Measurements from ENCODE around the gene PFN3.
"Not testable (repeated sequence)": the region's sequence is repeated elsewhere in the genome, so short reads cannot be mapped to it uniquely, and the experiment has no call there.

PFN3 gene

DNA sequence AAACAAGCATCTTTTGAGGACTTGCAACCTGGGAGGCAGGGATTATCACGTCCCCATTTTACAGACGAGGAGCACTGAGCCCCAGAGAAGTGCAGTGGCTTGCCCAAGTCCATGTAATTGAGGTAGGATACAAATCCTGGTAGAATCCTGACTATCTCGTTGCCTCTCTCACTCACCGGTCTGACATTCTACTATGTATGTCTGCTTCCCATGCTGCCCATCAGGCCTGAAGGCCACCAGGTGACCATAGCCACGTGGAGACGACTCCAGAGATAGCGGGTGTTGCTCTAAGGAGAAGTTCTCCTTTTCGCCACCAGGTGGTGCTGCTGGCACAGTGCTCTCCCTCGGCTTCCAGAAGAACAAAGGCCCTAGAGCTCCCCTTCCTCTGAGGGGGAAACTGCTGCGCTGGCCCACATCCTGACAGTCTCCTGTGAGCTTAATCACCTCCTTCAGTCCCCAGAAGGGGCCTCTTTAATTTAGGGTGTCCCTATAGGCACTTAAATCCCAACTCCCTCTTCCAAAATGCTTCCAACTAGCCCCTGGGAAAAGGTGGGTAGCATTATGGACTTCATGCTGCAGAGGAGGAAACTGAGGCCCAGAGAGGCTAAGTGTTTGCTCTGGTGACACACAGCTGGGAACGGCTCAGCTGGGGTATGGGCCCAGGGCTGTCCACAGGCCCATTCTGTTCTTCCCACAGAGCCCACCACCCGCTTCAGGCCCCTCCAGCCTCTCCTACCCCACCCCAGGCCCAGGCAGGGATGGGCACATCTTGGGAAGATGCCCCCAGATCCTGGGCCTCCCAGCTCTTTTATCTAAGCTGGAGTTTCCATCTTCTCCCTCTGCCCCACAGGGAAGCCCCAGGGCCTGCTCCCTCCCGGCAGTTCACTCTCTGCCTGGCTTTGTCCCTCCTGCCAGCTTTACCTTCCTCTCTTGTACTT, 9.8 kb downstream of the PFN3 start:
- DNase-seq: peak; percentile 92

DNA sequence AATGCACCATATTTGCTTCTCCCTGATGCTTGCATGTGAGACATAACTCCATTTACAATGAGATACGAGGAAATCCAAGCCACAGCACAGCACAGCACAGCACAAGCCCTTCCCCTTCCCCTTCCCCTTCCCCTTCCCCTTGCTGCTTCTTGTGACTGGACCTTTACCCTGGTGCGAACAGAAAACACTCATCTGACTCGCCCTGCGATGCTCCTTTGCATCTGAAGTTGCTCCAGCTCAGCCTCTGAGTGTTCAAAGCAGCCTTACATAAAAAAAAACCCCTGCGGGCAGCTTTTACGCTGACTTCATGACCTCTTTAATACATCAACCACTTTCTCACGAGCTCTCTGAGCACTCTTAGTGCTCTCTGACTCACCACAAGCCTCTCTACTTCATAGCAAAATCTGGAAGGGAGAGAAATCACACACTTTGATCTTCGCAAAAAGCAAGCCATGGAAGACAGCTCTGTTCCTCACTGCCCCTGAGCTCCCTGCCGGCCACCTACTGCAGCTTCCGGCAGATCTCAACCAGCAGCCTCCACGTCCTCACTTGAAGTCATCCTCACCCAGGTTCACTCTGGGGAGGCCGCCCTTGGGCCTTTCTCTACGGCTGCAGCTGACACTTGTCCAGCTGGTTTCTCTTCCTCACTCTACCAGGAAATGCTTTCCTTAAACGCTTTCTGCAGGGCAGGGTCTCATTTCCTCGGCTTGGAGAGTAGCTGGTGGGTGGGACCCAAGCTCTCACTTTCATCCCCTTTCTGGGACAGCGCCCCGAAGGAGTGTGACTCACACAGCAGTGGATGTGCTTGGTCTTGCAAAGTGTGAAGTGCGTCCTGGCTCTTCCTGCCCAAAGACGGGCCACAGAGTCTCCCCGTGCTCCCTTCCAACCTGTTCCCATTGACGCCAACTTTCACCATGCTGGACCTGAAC, 11.0 kb downstream of the PFN3 start:
- peak; percentile 62 for DNase-seq

DNA sequence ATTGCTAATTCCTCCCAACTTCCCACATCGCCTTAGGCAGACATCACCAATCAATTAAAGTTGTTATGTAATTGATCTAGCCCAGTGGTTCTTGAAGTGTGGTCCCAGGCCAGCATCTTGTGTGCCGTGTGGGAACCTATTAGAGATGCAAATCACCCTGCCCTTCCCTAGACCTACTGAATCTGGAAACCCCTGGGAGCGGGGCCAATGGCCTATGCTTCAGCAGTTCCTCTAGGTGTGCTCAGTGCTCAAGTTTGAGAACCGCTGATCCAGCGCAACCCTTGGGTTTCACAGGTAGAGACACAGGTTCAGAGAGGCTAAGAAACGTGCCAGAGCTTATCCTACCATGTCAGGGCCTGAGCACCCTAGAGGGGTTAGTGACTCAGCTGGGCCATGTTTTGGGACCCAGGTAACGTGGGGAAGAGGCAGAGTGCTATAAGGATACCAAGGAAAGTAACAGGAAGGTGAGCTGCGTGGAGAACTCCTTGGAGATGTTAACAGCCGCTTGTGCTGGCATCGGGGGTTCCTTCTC, 11.9 kb downstream of the PFN3 start:
- DNase-seq: no peak

DNA sequence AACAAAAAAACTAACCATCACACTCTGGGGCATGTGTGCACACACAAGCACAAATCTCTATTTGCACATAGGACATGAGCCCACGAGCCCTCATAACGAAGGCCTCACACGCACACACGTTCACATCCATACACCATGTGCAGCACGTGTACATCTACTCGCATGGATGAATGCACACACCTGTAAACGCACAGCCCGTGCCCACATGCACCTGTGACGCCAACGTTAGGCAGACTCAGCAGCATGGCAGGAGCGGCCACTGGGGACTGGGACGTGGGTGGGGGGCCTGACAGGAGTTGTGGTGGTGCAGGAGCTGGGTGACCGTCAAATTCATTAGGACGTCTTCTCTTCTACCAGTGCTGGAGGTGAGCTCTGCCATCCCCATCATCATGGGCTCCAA, 13.1 kb downstream of the PFN3 start:
- DNase-seq: no peak

DNA sequence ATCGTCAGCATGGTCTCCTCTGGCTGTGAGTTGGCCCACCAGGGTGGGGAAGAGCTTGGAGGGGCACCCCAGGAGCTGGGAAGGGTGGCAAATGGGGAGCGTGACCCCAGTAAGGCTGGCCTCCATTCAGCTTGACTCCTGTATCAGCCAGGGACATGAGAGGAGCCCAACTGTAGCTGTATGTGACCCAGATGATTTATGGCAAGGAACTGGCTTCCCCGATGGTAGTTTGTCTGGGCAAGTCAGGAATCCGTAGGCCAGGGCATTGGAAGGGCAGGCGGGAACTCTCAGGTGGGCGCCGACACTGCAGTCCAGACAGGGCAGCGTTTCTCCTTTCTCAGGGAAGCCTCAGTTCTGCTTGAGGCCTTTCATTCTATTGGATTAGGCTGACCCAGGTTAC, 13.9 kb downstream of the PFN3 start:
- DNase-seq: no peak

DNA sequence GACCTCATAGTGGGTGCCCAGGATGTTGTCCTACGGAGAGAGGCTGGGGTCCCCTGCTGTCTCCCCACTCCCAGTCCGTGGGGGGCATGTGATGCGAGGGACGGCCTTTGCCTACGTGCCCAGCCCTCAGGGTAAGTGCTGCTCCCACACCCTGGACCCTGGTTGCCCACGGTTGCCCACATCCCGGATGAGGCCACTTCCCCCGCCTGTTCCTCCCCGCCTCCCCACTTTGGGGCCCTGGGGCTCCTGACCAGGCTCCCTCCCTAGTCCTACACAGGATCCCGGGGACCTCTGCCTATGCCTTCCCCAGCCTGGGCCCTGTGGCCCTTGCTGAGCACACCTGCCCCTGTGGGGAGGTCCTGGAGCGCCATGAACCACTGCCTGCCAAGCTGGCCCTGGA, 14.7 kb downstream of the PFN3 start:
- no peak for DNase-seq

DNA sequence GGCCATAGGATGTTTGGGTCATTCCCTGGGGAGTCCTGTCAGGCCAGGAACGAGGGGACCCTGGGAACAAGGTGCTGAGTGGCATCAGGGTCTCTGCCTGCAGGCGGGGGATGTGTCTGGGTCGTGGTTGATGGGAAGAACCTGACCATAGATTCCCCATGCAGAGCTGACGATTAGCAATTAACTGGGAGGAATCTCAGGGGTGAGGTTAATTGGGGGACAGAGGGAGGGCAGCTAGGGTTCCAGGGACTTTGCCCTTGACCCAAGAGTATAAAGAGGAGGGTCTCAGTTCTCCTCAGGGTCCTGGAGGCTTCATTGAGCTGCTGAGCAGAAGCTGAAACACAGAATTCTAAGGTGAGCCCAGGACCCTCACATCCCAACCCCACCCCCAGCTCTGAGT, 16.3 kb downstream of the PFN3 start, which contains the start of gene SLC34A1:
SLC34A1 (plus strand) TSS at position 301 of the 400 bp plus-strand sequence. CDS start 1,308 bp downstream, outside the sequence.
- DNase-seq: no peak

DNA sequence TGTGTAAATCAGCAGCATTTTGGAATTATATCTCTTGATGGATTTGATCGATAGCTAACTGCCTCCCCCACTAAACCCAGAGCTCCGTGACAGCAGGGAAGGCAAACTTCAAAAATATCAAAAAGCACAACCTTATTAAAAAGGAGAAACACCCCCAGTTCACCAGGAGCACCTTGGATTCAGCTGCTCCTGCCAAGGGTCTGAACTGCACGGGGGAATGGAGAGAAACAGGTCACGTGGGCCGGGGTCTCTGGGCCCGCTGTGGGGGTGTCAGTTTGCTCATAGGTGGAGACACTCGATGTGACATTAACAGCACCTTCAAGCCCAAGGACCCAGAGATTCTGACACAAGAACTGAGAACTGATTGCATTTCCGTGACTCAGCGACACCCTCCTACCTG, 17.3 kb downstream of the PFN3 start:
- no peak for DNase-seq

DNA sequence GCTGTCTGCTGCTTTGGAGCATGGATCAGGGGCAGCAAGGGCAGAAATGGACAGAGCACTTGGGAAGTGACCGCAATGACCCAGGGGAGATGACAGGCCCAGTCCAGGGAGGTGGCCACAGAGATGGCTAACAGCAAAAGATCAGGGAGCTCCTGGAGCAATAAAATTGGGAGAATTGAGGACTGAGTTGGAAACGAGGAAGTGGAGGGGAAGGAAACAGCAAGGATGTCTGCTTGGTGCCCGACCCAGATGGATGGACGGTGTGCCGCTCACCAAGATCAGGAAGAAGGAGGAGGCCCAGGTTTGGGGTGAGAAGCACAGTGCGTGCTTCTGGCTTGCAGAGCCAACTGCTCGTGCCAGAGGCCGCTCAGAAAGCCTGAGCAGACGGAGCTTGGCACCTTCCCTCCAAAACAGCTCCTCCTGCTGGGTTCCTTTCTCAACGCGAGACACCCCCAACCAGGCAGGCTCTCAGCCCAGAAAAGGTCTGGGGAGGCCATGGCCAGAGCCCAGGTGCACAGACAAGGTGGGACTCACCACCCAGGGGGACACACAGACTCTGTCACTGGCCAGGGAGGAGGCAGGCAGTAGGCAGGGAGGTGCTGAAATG, 17.9 kb downstream of the PFN3 start:
- DNase-seq: peak; percentile 45

DNA sequence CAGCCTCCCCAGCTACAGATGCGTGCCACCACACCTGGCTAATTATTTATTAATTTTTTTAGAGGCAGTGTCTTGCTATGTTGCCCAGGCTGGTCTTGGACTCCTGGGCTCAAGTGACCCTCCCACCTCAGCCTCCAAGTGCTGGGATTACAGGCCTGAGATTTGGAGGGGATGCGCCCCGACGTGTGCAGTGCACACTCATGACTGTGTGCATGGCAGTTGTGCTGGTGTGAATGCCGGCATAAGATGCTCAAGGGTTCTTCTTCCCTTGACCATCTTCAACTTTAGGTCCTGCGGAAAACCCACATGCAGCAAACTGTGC, 19.7 kb downstream of the PFN3 start:
- DNase-seq: no peak

DNA sequence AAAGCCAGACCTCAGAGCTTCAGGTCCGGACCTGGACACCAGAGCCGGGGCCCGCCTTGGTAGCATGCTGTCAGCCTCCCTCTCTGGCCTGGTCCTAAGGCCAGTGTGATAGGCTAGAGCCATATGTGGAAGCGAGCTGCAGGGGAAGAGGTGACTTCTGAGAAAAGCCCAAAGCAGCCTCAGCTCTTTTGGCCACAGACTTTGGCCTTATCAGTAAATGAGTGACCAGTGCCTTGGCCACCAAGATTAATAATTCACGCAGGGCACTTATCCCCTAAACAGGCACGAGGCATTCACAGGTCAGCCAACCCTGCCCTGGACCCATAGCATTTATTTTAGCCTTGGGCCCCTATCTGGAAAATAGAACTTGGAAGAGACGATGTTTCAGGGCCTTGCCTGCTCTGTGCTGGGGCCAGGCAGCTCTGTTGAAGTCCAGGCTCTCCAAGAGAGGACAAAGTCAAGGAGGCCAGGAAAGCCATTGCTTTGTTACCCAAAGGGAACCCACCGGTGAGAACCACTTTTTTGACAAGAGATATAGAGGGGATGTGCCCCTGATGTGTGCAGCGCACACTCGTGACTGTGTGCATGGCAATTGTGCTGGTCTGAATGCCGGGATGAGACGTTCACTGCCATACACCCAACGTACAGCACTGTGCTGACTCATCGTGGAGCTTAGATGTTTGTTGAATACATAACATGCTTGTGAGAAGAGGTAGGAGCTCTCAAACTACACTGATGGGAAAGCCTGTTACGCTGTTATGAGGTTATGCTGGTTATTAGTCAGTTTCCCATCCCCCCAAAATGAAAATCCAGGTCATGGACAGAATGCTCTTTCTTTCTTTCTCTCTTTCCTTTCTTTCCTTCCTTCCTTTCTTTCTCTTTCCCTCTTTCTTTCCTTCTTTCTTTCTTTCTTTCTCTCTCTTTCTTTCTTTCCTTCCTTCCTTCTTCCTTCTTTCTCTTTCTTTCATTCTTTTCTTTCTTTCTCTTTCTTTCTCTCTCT, 21.3 kb downstream of the PFN3 start:
- DNase-seq: peak; percentile 53

DNA sequence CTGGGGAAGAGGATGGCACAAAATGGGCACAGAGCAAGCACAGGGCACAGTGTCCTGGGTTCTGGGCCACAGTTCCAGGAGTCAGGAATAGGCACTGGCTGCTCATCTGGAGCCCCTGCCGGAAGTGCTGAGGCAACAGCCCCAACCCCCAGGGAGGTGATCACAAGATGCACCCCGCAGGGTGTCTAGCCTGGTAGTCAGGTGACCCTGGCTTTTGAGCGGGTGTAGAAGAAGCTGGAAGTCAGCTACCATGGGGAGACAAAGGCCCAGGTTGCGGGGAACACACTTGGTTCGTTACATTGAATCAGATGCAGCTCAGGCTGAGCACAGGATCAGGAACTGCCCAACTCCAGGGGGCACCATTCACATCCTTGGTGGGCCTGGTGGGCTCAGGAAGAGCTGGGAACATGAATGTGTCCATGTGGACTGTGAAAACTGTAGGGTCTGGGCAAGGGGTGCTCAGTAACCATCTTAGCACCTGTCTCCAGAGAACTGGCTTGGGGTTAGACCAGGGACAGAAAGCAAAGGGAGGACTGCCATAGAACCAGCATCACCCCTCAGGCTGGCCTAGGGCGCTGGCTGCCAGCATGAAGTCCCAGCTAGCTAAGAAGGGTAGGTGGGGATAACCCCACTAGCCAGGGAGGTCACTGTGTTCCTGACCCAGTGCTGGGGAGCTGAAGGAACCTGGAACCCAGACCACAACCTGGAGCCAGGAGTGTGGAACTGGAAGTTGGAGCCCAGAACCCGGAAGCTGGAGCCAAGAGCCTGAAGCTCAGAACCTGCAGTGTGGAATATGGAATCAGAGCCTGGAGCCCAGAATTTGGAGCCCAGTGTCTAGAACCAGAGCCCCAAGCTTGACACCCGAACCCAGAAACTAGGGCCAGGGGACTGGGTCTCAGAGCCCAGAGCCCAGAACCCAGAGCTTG, 22.3 kb downstream of the PFN3 start:
- no peak for DNase-seq

DNA sequence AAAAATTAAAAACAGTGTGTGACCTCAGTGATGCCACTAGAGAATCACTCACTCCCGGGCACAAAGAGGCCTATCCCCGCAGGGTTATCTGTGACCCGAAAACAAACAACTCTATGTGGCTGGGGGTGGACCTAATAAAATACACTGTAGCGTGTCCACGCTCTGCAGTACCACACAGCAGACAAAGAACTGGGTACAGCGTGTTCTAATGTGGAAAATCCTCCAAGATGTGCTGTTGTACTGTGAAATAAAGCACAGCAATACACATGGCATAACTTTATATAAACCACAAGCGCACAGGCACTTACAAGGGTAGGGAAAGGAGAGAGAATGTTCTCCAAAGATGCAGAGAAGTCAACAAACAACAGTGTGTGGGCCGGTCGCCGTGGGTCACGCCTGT, 24.4 kb downstream of the PFN3 start:
- DNase-seq: no peak

DNA sequence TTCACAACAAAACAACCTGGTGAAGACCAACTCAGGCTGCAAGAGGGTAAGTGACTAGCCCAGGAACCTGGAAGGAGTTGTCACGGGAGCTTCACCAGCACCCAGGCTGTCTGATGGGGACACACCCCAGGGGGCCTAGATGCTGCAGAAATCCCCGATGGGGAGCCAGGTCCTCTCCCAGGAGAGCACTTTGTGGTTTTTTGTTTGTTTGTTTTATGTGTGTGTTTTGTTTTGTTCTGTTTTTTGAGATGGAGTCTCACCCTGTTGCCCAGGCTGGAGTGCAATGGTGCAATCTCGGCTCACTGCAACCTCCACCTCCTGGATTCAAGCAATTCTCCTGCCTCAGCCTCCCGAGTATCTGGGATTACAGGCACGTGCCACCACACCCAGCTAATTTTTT, 24.9 kb downstream of the PFN3 start:
- not testable (repeated sequence) for DNase-seq

DNA sequence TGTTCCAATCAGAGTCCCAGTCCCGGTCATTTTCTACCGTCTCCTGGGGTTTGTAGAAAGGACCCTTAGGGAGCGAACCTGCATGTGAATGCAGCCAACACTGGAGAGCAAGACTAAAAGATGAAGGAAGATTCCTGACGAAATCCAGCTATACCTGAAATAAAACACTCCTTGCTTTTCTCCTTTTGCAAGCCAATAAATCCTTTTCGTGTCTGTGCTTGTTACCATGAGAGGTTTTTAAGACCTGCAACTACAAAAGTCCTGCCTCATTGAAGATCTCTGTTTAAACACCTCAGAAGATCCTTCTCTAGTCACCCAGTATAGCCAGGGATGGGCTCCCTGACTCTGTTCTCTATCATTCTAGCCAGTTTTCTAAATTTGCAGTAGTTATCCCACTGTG, 26.2 kb downstream of the PFN3 start:
- DNase-seq: no peak

DNA sequence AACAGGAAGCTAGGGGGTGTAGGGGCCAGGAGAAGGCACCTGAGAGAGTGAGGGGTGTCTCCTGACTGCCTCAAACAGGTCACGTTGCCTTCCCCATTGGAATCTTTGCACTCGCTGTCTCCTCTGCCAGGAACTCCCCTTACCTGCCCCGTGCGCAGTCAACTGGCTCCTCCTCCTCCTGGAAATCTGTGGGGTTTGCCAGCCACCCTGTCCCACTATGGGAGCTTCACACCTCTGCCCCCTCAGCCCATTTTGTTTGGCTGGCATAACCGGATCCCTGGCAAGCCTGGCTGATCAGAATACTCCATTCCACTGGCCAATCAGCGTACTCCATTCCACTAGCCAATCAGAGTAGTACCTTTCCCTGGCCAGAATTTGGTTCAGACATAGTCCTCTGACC, 26.7 kb downstream of the PFN3 start:
- DNase-seq: no peak

DNA sequence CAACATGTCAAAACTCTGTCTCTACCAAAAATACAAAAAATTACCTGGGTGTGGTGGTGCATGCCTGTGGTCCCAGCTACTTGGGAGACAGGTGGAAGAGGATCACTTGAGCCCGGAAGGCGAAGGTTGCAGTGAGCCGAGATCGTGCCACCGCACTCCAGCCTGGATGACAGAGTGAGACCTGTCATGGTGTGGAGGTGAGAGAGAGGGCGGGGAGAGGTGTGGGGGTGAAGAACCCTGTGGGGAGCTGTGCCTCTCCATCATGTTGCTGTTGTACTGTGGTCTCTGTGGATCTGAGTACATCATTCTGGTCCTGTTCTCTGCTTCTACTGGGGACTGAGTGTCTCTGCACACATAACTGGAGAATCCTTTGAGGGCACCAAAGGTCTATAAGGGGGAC, 27.6 kb downstream of the PFN3 start:
- DNase-seq: peak; percentile 21

DNA sequence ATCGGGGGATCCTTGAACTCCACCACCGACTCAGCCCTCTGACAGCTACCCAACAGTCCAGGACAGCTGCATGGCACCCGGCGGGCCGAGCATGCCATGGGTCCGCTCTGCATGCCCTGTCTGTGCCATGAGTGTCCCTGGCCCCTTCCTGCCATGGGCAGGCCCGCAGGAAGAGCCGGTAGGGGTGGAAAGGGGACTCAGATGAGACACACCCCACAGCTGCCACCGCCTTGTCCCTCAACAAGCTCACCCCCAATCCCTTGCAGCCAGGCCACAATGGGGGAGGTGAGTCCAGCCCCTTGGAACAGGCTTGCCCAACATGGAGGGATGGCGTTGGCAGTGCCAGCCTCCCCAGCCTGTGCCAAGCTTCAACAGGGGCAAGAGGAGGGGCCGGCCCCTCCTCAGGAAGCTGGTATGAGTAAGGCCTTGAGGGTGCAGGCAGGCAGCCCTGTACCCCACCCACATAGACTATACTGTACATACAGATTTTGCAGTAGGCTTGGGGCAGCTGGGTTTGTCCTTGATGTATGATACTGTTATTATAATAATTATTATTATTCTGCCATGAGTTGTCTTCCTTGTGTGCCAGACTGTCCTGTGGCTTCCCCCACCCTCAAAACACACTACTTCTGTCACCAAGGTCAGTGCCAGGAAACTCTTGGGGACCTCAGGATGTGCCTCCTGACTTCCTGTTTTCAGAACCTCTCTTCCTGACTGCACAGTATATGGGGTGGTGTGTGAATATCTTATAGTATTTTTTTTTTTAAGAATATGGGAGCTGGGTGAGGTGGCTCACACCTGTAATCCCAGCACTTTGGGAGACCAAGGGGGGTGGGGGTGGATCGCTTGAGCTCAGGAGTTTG, 28.2 kb downstream of the PFN3 start:
- peak; percentile 35 for DNase-seq
